ENCODE results near the gene MAPKAP1.

Gene MAPKAP1

GRCh38 chr9:125564631-125565030 is 142.4 kb downstream of the MAPKAP1 start:
- no peak for DNase-seq (ENCODE audit: low read depth in 2 of 2)

GRCh38 chr9:125561509-125562148 is 145.4 kb downstream of the MAPKAP1 start:
- DNase-seq (ENCODE audit: low read depth in 2 of 2) = no peak

- DNase-seq (ENCODE audit: low read depth in 2 of 2) = no peak
These were observed 147.1 kb downstream of the MAPKAP1 start for GRCh38 chr9:125559894-125560293.

GRCh38 chr9:125559194-125559593 is 147.8 kb downstream of the MAPKAP1 start:
- DNase-seq (ENCODE audit: low read depth in 2 of 2) = no peak

- DNase-seq (ENCODE audit: low read depth in 2 of 2) = peak; percentile 15 to 58
These were observed 148.4 kb downstream of the MAPKAP1 start for GRCh38 chr9:125558453-125559092.

- DNase-seq (ENCODE audit: low read depth in 2 of 2) = no peak
These were observed 150.8 kb downstream of the MAPKAP1 start for GRCh38 chr9:125556046-125556721.

GRCh38 chr9:125554726-125555125 is 152.3 kb downstream of the MAPKAP1 start:
- no peak for DNase-seq (ENCODE audit: low read depth in 2 of 2)

GRCh38 chr9:125551781-125552180 is 155.2 kb downstream of the MAPKAP1 start:
- no peak for DNase-seq (ENCODE audit: low read depth in 2 of 2)

- DNase-seq (ENCODE audit: low read depth in 2 of 2) = no peak
These were observed 156.8 kb downstream of the MAPKAP1 start for GRCh38 chr9:125549891-125550885.

- DNase-seq (ENCODE audit: low read depth in 2 of 2) = no peak
These were observed 157.5 kb downstream of the MAPKAP1 start for GRCh38 chr9:125549465-125549871.

GRCh38 chr9:125549039-125549438 is 158.0 kb downstream of the MAPKAP1 start:
- DNase-seq (ENCODE audit: low read depth in 2 of 2) = no peak

- DNase-seq (ENCODE audit: low read depth in 2 of 2) = no peak
These were observed 158.9 kb downstream of the MAPKAP1 start for GRCh38 chr9:125548141-125548540.

- no peak for DNase-seq (ENCODE audit: low read depth in 2 of 2)
These were observed 159.6 kb downstream of the MAPKAP1 start for GRCh38 chr9:125547368-125547767.

GRCh38 chr9:125545845-125546244 is 161.2 kb downstream of the MAPKAP1 start:
- DNase-seq (ENCODE audit: low read depth in 2 of 2) = no peak

- DNase-seq (ENCODE audit: low read depth in 2 of 2) = no peak
These were observed 161.9 kb downstream of the MAPKAP1 start for GRCh38 chr9:125544988-125545651.

GRCh38 chr9:125544484-125544883 is 162.5 kb downstream of the MAPKAP1 start:
- DNase-seq (ENCODE audit: low read depth in 2 of 2) = no peak

GRCh38 chr9:125541840-125542243 is 165.2 kb downstream of the MAPKAP1 start:
- DNase-seq (ENCODE audit: low read depth in 2 of 2) = no peak

- no peak for DNase-seq (ENCODE audit: low read depth in 2 of 2)
These were observed 166.5 kb downstream of the MAPKAP1 start for GRCh38 chr9:125540497-125540896.

GRCh38 chr9:125538092-125538473 is 168.9 kb downstream of the MAPKAP1 start:
- no peak for DNase-seq (ENCODE audit: low read depth in 2 of 2)

GRCh38 chr9:125537442-125538091 is 169.4 kb downstream of the MAPKAP1 start:
- no peak for DNase-seq (ENCODE audit: low read depth in 2 of 2)

- no peak for DNase-seq (ENCODE audit: low read depth in 2 of 2)
These were observed 170.2 kb downstream of the MAPKAP1 start for GRCh38 chr9:125536776-125537175.

Measured in activated CD4-positive, alpha-beta T cell treated with anti-CD3 and anti-CD28 coated beads for 24 hours (primary cell).